AG04449 (cell line): ENCODE measurements around the gene PAFAH1B2.

Experiments used
- CTCF ChIA-PET: fragments of 350-600 bp; formaldehyde crosslinking; extraction: SDS; loops from one replicate; lab custom pipeline; 2021; ENCODE audit warnings: antibody characterized with exemption; lab: Yijun Ruan, JAX
- POLR2A ChIA-PET: fragments of 400-600, 350-600 bp; formaldehyde crosslinking; extraction: SDS; loops from one replicate; lab custom pipeline; 2020; ENCODE audit warnings: antibody characterized with exemption, inconsistent platforms; lab: Yijun Ruan, JAX
- DNase-seq: peaks from one replicate; pipeline ENCODE4 v3.0.0-alpha.2; 2010; ENCODE audit warnings: low read depth, low spot score
- H3K4me3 ChIP-seq: 2 replicates; pipeline ENCODE4 v1.5.1; 2011; ENCODE audit warnings: low read depth, mild to moderate bottlenecking, control low read depth, low read length
- CTCF ChIP-seq: IDR thresholded peaks from one replicate; pipeline ENCODE4 v1.5.1; 2011; ENCODE audit warnings: mild to moderate bottlenecking, moderate library complexity, low read length, control low read depth, inconsistent platforms; ENCODE audit not compliant: insufficient read depth; ENCODE audit errors: missing control alignments

PAFAH1B2 gene

GRCh38 chr11:117198613-117199012, 54.5 kb downstream of the PAFAH1B2 start:
- CTCF ChIA-PET, result interaction anchor here (0.6 to 11.5 kb wide), 4 partner anchors 17 to 33 kb away, joined by 3 to 133 read pairs (median 4); partner anchors contain the start of genes PCSK7 and SIDT2
- TF ChIP-seq CTCF, result no peak
- H3K4me3 ChIP-seq, result peak overlapping the region; percentile 99
- POLR2A ChIA-PET, result interaction anchor here (0.6 to 11.2 kb wide), 7 partner anchors 12 to 55 kb away, joined by 3 to 76 read pairs (median 5); partner anchors contain the start of genes PAFAH1B2 and SIDT2
- DNase-seq, result no peak

- peak; percentile 87 for DNase-seq
- TF ChIP-seq CTCF, result no peak
- peak within 1 kb of the TSS; percentile 99 for H3K4me3 ChIP-seq
- POLR2A ChIA-PET, result interaction anchor here (0.7 to 11.2 kb wide), 12 partner anchors 11 to 408 kb away, joined by 3 to 76 read pairs (median 4); partner anchors contain the start of genes APOA5, PAFAH1B2, PCSK7 and SIDT2
- CTCF ChIA-PET, result interaction anchor here (1.6 to 11.5 kb wide), 2 partner anchors 18 to 28 kb away, joined by 6 to 133 read pairs; partner anchors contain the start of gene SIDT2
Measured at GRCh38 chr11:117199053-117199915, 55.2 kb downstream of the PAFAH1B2 start, which contains the start of gene TAGLN. TAGLN (plus strand) TSS chr11:117199370; CDS start chr11:117203014, 3,644 bp downstream.

- H3K4me3 ChIP-seq, result peak overlapping the region; percentile 99
- POLR2A ChIA-PET, result interaction anchor here (0.6 to 11.2 kb wide), 14 partner anchors 10 to 409 kb away, joined by 3 to 76 read pairs (median 4); partner anchors contain the start of genes APOA5, PAFAH1B2, PCSK7 and SIDT2
- CTCF ChIA-PET, result interaction anchor here (1.6 to 11.5 kb wide), 3 partner anchors 19 to 31 kb away, joined by 4 to 133 read pairs (median 6); partner anchors contain the start of genes PCSK7 and SIDT2
- TF ChIP-seq CTCF, result no peak
- no peak for DNase-seq
Measured at GRCh38 chr11:117199916-117200812, 56.1 kb downstream of the PAFAH1B2 start.

GRCh38 chr11:117200813-117201657, 56.9 kb downstream of the PAFAH1B2 start:
- no peak for TF ChIP-seq CTCF
- ChIA-PET CTCF (interaction anchor here (0.8 to 11.5 kb wide), 5 partner anchors 10 to 30 kb away, joined by 3 to 133 read pairs (median 4); partner anchors contain the start of genes PCSK7 and SIDT2), POLR2A (interaction anchor here (1.6 to 11.2 kb wide), 4 partner anchors 10 to 22 kb away, joined by 3 to 76 read pairs (median 18); partner anchors contain the start of gene SIDT2)
- DNase-seq, result no peak
- peak overlapping the region; percentile 99 for H3K4me3 ChIP-seq
